Kidney (tissue), 14 donors: ENCODE measurements around the gene CCNB1IP1. TPM values are rescaled to one million over a fixed set of nuclear protein-coding genes. Genes with fewer than 3 reads are reported as not detected.
A peak's percentile ranks its signal among the peaks of the same experiment; 100 is the strongest.

ENCODE experiments used
- DNase-seq, 5 donors: peaks; one replicate each; pipeline ENCODE4 v3.0.0-alpha.2; 2013 to 2020
- FAIRE-seq: peaks from 2 replicates; lab custom pipeline; 2012; peaks lifted over from hg19 to GRCh38; lab: Jason Lieb, UNC
- H3K27ac ChIP-seq, 2 donors: one replicate each; pipeline ENCODE4 v1.7.0; 2013; ENCODE audit warnings: low read depth in 2 of 2, low read length in 2 of 2, inconsistent platforms in 1 of 2
- H3K27me3 ChIP-seq: one replicate; pipeline ENCODE4 v1.7.1; 2013; ENCODE audit warnings: low read length, inconsistent platforms; ENCODE audit not compliant: control insufficient read depth, insufficient read depth
- H3K36me3 ChIP-seq, 3 donors: one replicate each; pipeline versions ENCODE4 v1.7.0 to v1.7.1; 2013; ENCODE audit warnings: low read length in 3 of 3, control low read depth in 1 of 3, inconsistent platforms in 1 of 3; ENCODE audit not compliant: insufficient read depth in 3 of 3, control insufficient read depth in 2 of 3
- H3K4me1 ChIP-seq, 3 donors: one replicate each; pipeline versions ENCODE4 v1.7.0 to v1.7.1; 2013; ENCODE audit warnings: low read length in 3 of 3, inconsistent platforms in 1 of 3, low read depth in 1 of 3; ENCODE audit not compliant: control insufficient read depth in 2 of 3, insufficient read depth in 2 of 3
- H3K4me3 ChIP-seq, 3 donors: one replicate each; pipeline versions ENCODE4 v1.7.0 to v1.8.1; 2013; ENCODE audit warnings: low read length in 3 of 3, control low read depth in 1 of 3, inconsistent platforms in 1 of 3
- H3K9ac ChIP-seq, 3 donors: one replicate each; pipeline versions ENCODE4 v1.7.0 to v1.7.1; 2013; ENCODE audit warnings: low read length in 3 of 3, control low read depth in 1 of 3, inconsistent platforms in 1 of 3
- H3K9me3 ChIP-seq, 3 donors: one replicate each; pipeline versions ENCODE4 v1.7.0 to v1.7.1; 2013; ENCODE audit warnings: low read length in 3 of 3, control low read depth in 1 of 3, inconsistent platforms in 1 of 3; ENCODE audit not compliant: control insufficient read depth in 2 of 3, insufficient read depth in 1 of 3
- CTCF ChIP-seq: IDR thresholded peaks from 3 replicates; pipeline ENCODE4 v1.5.1; 2012; ENCODE audit warnings: mild to moderate bottlenecking, moderate library complexity, borderline replicate concordance; ENCODE audit not compliant: insufficient read depth; ENCODE audit errors: extremely low read depth
- intact Hi-C: fragments of 100-400 bp; cut with DNase I; formaldehyde crosslinking; loops from one replicate; pipeline ENCODE4 v1.11.1; 2022
- polyA plus RNA-seq: library from polyadenylated mRNA; stranded (reverse); fragments of 350-450 nt; fragmentation: Illumina TruSeq; extraction: RNeasy Lipid Tissue Mini Kit (QIAGEN cat#74804); gene quantifications from one replicate; pipeline ENCODE4 v1.2.3, GENCODE V29; 2014; ENCODE audit warnings: low read depth, low replicate concordance; ENCODE audit not compliant: insufficient read depth
- total RNA-seq: library from RNA; stranded (reverse); fragmentation: NEBNext Ultra II Directional; extraction: Animal tissue kit (Norgen Biotek cat#: 25700); gene quantifications from one replicate; pipeline ENCODE4 v1.2.1, GENCODE V29; 2021
- donor health status: control.
- donor health status: control.
- donor health status: control.
- donor health status: control.
- donor health status: control.
- donor health status: DM: yes; HTN: yes; CAD: no.
- donor health status: Normal renal cell carcinoma (clear cell type).

Gene CCNB1IP1
- total and polyA plus RNA-seq, 2 donors from 2014 or later = 25.7 to 58.2 TPM

- no peak for TF ChIP-seq CTCF
- H3K9me3 ChIP-seq = no peaks in the 10 kb centered on the region
- FAIRE-seq = no peak
- H3K4me3 ChIP-seq = peak overlapping the region; percentile 80 to 98 (median 93)
- no peaks in the 10 kb centered on the region for H3K27me3 ChIP-seq
- peak overlapping the region in 2 of 3 donors; percentile 82 to 99 for H3K9ac ChIP-seq
- H3K36me3 ChIP-seq = peaks cover 0 to 2% (median 0%) of the 10 kb centered on the region in 3 donors
- intact Hi-C loops = loop anchor here (10.0 kb wide), 1 partner anchor 351 kb away; the partner anchor contains the start of genes ANG and RNASE4
- H3K4me1 ChIP-seq = peaks cover 0 to 6% (median 4%) of the 10 kb centered on the region in 3 donors
- DNase-seq = no peak
- H3K27ac ChIP-seq = peak overlapping the region; percentile 80 to 87
These were observed 389 bp upstream of the CCNB1IP1 start for GRCh38 chr14:20333494-20333841.

- peak in 3 of 5 donors; percentile 29 to 82 (median 78) for DNase-seq
- Histone ChIP-seq H3K9me3 (no peaks in the 10 kb centered on the region), H3K27ac (peak overlapping the region; percentile 80 to 87), H3K4me3 (peak overlapping the region; percentile 80 to 98 (median 93)), H3K4me1 (peaks cover 4 to 9% (median 6%) of the 10 kb centered on the region in 3 donors), H3K27me3 (no peaks in the 10 kb centered on the region), H3K36me3 (peaks cover 0 to 4% (median 2%) of the 10 kb centered on the region in 3 donors), H3K9ac (peak overlapping the region; percentile 82 to 99 (median 93))
- FAIRE-seq = no peak
- intact Hi-C loops = loop anchor here (10.0 kb wide), 1 partner anchor 352 kb away; the partner anchor contains the start of genes ANG and RNASE4
- no peak for TF ChIP-seq CTCF
These were observed 670 bp downstream of the CCNB1IP1 start for GRCh38 chr14:20332431-20332787.

GRCh38 chr14:20331053-20331613, 1.9 kb downstream of the CCNB1IP1 start:
- no peaks in the 10 kb centered on the region for H3K27me3 ChIP-seq
- H3K27ac ChIP-seq = peak overlapping the region; percentile 5 to 26
- no peaks in the 10 kb centered on the region for H3K9me3 ChIP-seq
- peak overlapping the region in 1 of 3 donors; percentile 4 for H3K9ac ChIP-seq
- peak overlapping the region in 2 of 3 donors; percentile 7 to 15 for H3K4me3 ChIP-seq
- peaks cover 4 to 13% (median 6%) of the 10 kb centered on the region in 3 donors for H3K4me1 ChIP-seq
- no peak for TF ChIP-seq CTCF
- no peak for DNase-seq
- no peak for FAIRE-seq
- intact Hi-C loops = loop anchor here (10.0 kb wide), 1 partner anchor 354 kb away; the partner anchor contains the start of genes ANG and RNASE4
- H3K36me3 ChIP-seq = peaks cover 2 to 4% (median 2%) of the 10 kb centered on the region in 3 donors
